Right lobe of liver (tissue), 4 donors: ENCODE measurements around the gene SLC8A1.

Source experiments
- POLR2A ChIP-seq: fragments of 450-650 bp; IDR thresholded peaks from one replicate; pipeline ENCODE4 v1.6.1; 2017; ENCODE audit warnings: antibody characterized with exemption, mild to moderate bottlenecking
- TF ChIP-seq, protein P1 (sequence below), 4 donors: fragments of 200-600 bp in 3 of 4; fragments of 450-650 bp in 1 of 4; IDR thresholded peaks; one replicate each; pipeline versions ENCODE4 v1.5.1 to v1.8.0; 2016 to 2022; ENCODE audit warnings: antibody characterized with exemption in 4 of 4, mild to moderate bottlenecking in 2 of 4
- donor health status: DM: no; HTN: no; CAD: no.
- donor health status: DM: no; HTN: no; CAD: no.
- donor health status: DM: no; HTN: yes; CAD: no.

DNA sequence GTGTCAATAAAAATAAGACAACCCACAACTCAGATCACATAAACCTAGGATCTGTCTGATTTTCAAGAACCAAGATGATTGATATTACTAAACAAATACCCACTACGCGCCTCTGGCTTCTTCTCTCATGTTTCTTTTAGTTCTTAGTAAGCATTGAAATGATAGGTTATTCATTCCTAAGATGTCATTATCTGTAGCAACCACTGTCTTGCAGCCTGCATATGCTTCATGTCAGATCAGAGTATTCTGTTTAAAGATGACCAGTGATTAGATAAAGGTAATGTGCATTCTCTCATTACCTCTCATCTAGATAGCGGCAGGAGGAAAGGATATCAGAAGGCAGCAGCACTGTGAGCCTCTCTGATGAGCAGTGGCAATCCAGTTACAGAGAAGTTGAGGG lies 112.9 kb downstream of the SLC8A1 start:
- TF ChIP-seq, protein P1, sequence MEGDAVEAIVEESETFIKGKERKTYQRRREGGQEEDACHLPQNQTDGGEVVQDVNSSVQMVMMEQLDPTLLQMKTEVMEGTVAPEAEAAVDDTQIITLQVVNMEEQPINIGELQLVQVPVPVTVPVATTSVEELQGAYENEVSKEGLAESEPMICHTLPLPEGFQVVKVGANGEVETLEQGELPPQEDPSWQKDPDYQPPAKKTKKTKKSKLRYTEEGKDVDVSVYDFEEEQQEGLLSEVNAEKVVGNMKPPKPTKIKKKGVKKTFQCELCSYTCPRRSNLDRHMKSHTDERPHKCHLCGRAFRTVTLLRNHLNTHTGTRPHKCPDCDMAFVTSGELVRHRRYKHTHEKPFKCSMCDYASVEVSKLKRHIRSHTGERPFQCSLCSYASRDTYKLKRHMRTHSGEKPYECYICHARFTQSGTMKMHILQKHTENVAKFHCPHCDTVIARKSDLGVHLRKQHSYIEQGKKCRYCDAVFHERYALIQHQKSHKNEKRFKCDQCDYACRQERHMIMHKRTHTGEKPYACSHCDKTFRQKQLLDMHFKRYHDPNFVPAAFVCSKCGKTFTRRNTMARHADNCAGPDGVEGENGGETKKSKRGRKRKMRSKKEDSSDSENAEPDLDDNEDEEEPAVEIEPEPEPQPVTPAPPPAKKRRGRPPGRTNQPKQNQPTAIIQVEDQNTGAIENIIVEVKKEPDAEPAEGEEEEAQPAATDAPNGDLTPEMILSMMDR (IDR thresholded peaks at IDR 0.05) = no peak
- TF ChIP-seq POLR2A = no peak
